SH-SY5Y (cell line): Measurements from ENCODE around the gene MCCC2.

Experiments used
- GATA2 ChIP-seq: IDR thresholded peaks from 2 replicates; pipeline ENCODE4 v1.6.1; 2011; ENCODE audit warnings: mild to moderate bottlenecking, low read depth, low read length
- GATA3 ChIP-seq: IDR thresholded peaks from 2 replicates; pipeline ENCODE4 v1.6.1; 2011; ENCODE audit warnings: low read depth, mild to moderate bottlenecking, low read length, moderate library complexity

DNA sequence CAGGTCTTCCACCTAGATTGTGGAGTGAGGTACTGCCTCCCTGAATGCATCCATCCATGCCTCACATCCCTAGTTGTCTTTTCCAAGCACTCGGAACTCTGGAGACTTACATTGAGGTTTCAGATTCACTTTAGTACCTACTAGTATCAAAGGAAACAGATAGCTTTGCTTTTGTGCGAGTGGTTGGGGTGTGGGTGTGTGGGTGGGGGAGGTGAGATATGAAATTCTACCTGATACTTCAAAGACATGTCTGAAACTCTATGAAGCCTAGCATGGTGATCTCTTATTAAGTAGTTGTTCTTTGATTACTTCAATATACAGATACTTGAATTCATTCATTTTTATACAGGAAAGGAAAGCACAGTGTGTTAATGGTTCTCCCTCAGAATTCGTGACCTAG lies 64.4 kb downstream of the MCCC2 start:
- TF ChIP-seq GATA2, result no peak
- no peak for TF ChIP-seq GATA3
